GM10248 (cell line): ENCODE data around the gene CYLD.

ENCODE experiments used
- CTCF ChIA-PET: fragments of 300-600 bp; sonication (Branson Sonifier 250); formaldehyde crosslinking; extraction: SDS; loops from one replicate; lab custom pipeline; 2021; ENCODE audit warnings: antibody characterized with exemption; lab: Yijun Ruan, JAX
- POLR2A ChIA-PET: fragments of 350-650 bp; sonication (Branson Sonifier 250); formaldehyde crosslinking; extraction: SDS; loops from one replicate; lab custom pipeline; 2020; ENCODE audit warnings: antibody characterized with exemption; lab: Yijun Ruan, JAX
- DNase-seq: peaks from one replicate; pipeline ENCODE4 v3.0.0; 2012; ENCODE audit errors: extremely low spot score
- CTCF ChIP-seq: IDR thresholded peaks from 2 replicates; pipeline ENCODE4 v1.5.1; 2012; ENCODE audit warnings: mild to moderate bottlenecking, low read depth; ENCODE audit errors: extremely low read depth, missing control alignments, control extremely low read depth

The CYLD gene

DNA sequence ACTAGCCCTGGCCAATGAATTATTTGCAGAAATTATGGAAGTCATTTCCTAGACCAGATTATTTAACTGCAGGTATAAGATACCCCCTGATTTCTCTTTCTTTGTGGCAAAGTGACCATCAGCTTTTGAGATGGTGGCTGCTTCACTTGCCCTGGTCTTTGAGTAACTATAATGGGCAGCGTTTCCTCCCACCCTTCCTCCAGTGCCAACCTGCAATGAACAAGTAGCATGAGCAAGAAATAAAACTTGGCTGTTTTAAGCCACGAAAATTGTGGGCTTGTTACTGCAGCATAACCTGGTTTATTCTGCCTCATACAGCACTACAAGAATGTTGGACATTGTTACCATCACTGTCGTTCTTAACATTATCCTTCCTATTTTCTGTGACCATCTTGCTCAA lies 105.3 kb downstream of the CYLD start:
- ChIA-PET CTCF (interaction anchor here (0.7 kb wide), 1 partner anchor 13 kb away, joined by 3 read pairs; no protein-coding TSS in a partner anchor), POLR2A (no interaction called here)
- TF ChIP-seq CTCF = no peak
- DNase-seq = no peak

GRCh38 chr16:50848755-50849514 lies 107.0 kb downstream of the CYLD start:
- TF ChIP-seq CTCF = no peak
- POLR2A ChIA-PET = no interaction called here
- DNase-seq = no peak
- CTCF ChIA-PET = interaction anchor here (1.6 kb wide), 1 partner anchor 42 kb away, joined by 4 read pairs; no protein-coding TSS in a partner anchor
